Mesodermal cell (in vitro differentiated cells): ENCODE data around the gene OSBPL2.

Experiments
- H3K27ac ChIP-seq: 2 replicates; pipeline ENCODE4 v1.7.0; 2013; ENCODE audit warnings: mild to moderate bottlenecking, low read depth, low read length, moderate library complexity; ENCODE audit not compliant: severe bottlenecking
- H3K36me3 ChIP-seq: 2 replicates; pipeline ENCODE4 v1.7.1; 2013; ENCODE audit warnings: mild to moderate bottlenecking, low read length, moderate library complexity; ENCODE audit not compliant: control insufficient read depth, insufficient read depth
- H3K4me1 ChIP-seq: one replicate; pipeline ENCODE4 v1.7.1; 2013; ENCODE audit warnings: mild to moderate bottlenecking, low read length; ENCODE audit not compliant: insufficient read depth, control insufficient read depth, poor library complexity, severe bottlenecking
- H3K4me3 ChIP-seq: 2 replicates; pipeline ENCODE4 v1.7.0; 2013; ENCODE audit warnings: low read length, control low read depth, mild to moderate bottlenecking; ENCODE audit not compliant: insufficient read depth, poor library complexity, severe bottlenecking; ENCODE audit errors: extremely low read depth
- H3K9me3 ChIP-seq: 2 replicates; pipeline ENCODE4 v1.7.1; 2013; ENCODE audit warnings: mild to moderate bottlenecking, low read length, moderate library complexity; ENCODE audit not compliant: control insufficient read depth
- WGBS, 2 experiments: methylation state at CpG; one replicate each; pipeline ENCODE4 v1.1.5; 2013; ENCODE audit warnings: missing lambda C conversion rate in 2 of 2; ENCODE audit not compliant: insufficient coverage in 2 of 2; 5-methylcytosine and 5-hydroxymethylcytosine counted together

Gene OSBPL2

GRCh38 chr20:62286493-62287064, 48.3 kb downstream of the OSBPL2 start:
- 96 to 97% methylated on average over 24 to 25 of the region's 25 CpGs for WGBS, 2 experiments
- Histone ChIP-seq H3K4me3 (no peak overlapping the region), H3K36me3 (peaks cover 52% of the 10 kb centered on the region), H3K27ac (no peak overlapping the region), H3K9me3 (no peaks in the 10 kb centered on the region), H3K4me1 (no peaks in the 10 kb centered on the region)

GRCh38 chr20:62287129-62287528, 48.8 kb downstream of the OSBPL2 start:
- H3K4me3 ChIP-seq = no peak overlapping the region
- whole genome bisulfite sequencing, 2 experiments = 84 to 95% methylated on average over 2 to 5 of the region's 6 CpGs
- peaks cover 52% of the 10 kb centered on the region for H3K36me3 ChIP-seq
- no peak overlapping the region for H3K27ac ChIP-seq
- H3K4me1 ChIP-seq = no peaks in the 10 kb centered on the region
- H3K9me3 ChIP-seq = no peaks in the 10 kb centered on the region

- 94 to 95% methylated on average over 7 to 10 of the region's 12 CpGs for WGBS, 2 experiments
These were observed 49.6 kb downstream of the OSBPL2 start for GRCh38 chr20:62287759-62288534.

GRCh38 chr20:62288535-62289105, 50.3 kb downstream of the OSBPL2 start:
- Histone ChIP-seq H3K4me1 (no peaks in the 10 kb centered on the region), H3K36me3 (peaks cover 45% of the 10 kb centered on the region), H3K4me3 (no peak overlapping the region), H3K27ac (no peak overlapping the region), H3K9me3 (no peaks in the 10 kb centered on the region)
- WGBS, 2 experiments = 94 to 96% methylated on average over 14 of the region's 15 CpGs

More at GRCh38 chr20:62287759-62288534, 49.6 kb downstream of the OSBPL2 start:
- Histone ChIP-seq H3K4me1 (no peaks in the 10 kb centered on the region), H3K27ac (no peak overlapping the region), H3K4me3 (no peak overlapping the region), H3K36me3 (peaks cover 45% of the 10 kb centered on the region), H3K9me3 (no peaks in the 10 kb centered on the region)

GRCh38 chr20:62289131-62289530, 50.8 kb downstream of the OSBPL2 start:
- 86 to 87% methylated on average over 11 to 13 of the region's 14 CpGs for WGBS, 2 experiments
- Histone ChIP-seq H3K4me3 (no peak overlapping the region), H3K4me1 (no peaks in the 10 kb centered on the region), H3K36me3 (peaks cover 50% of the 10 kb centered on the region), H3K9me3 (no peaks in the 10 kb centered on the region), H3K27ac (no peak overlapping the region)

- 89 to 96% methylated on average over 6 to 7 of the region's 8 CpGs for WGBS, 2 experiments
- H3K4me3 ChIP-seq = no peak overlapping the region
- no peak overlapping the region for H3K27ac ChIP-seq
- H3K4me1 ChIP-seq = no peaks in the 10 kb centered on the region
- peaks cover 52% of the 10 kb centered on the region for H3K36me3 ChIP-seq
- no peaks in the 10 kb centered on the region for H3K9me3 ChIP-seq
These were observed 51.6 kb downstream of the OSBPL2 start for GRCh38 chr20:62289898-62290297.

GRCh38 chr20:62291251-62292066, 53.1 kb downstream of the OSBPL2 start:
- Histone ChIP-seq H3K36me3 (peaks cover 51% of the 10 kb centered on the region), H3K4me1 (no peaks in the 10 kb centered on the region), H3K4me3 (no peak overlapping the region), H3K9me3 (no peaks in the 10 kb centered on the region), H3K27ac (no peak overlapping the region)
- WGBS, 2 experiments = 95 to 98% methylated on average over 26 of the region's 29 CpGs

- no peaks in the 10 kb centered on the region for H3K4me1 ChIP-seq
- no peak overlapping the region for H3K27ac ChIP-seq
- no peaks in the 10 kb centered on the region for H3K9me3 ChIP-seq
- no peak overlapping the region for H3K4me3 ChIP-seq
- WGBS, 2 experiments = 97% methylated on average over 10 to 11 of the region's 11 CpGs
- peaks cover 52% of the 10 kb centered on the region for H3K36me3 ChIP-seq
These were observed 53.8 kb downstream of the OSBPL2 start for GRCh38 chr20:62292108-62292507.

- Histone ChIP-seq H3K4me3 (no peak overlapping the region), H3K9me3 (no peaks in the 10 kb centered on the region), H3K27ac (no peak overlapping the region), H3K36me3 (peaks cover 53% of the 10 kb centered on the region), H3K4me1 (no peaks in the 10 kb centered on the region)
- 91 to 93% methylated on average over 11 to 15 of the region's 20 CpGs for WGBS, 2 experiments
These were observed 54.9 kb downstream of the OSBPL2 start for GRCh38 chr20:62293111-62293784.

- Histone ChIP-seq H3K4me1 (no peaks in the 10 kb centered on the region), H3K4me3 (no peak overlapping the region), H3K9me3 (no peaks in the 10 kb centered on the region), H3K36me3 (peaks cover 56% of the 10 kb centered on the region), H3K27ac (no peak overlapping the region)
- 92 to 93% methylated on average over 5 to 9 of the region's 9 CpGs for WGBS, 2 experiments
These were observed 55.6 kb downstream of the OSBPL2 start for GRCh38 chr20:62293946-62294345.
